ENCODE data around the gene GID8. TPM values are rescaled to one million over a fixed set of nuclear protein-coding genes. Genes with fewer than 3 reads are reported as not detected.
A peak's percentile ranks its signal among the peaks of the same experiment; 100 is the strongest.

Gene GID8
- total and polyA plus RNA-seq, 2 of the 13 experiments (the other 11 are each of a cell fraction or from before 2014, with no cell fraction given) = 39.6 to 59.8 TPM

DNA sequence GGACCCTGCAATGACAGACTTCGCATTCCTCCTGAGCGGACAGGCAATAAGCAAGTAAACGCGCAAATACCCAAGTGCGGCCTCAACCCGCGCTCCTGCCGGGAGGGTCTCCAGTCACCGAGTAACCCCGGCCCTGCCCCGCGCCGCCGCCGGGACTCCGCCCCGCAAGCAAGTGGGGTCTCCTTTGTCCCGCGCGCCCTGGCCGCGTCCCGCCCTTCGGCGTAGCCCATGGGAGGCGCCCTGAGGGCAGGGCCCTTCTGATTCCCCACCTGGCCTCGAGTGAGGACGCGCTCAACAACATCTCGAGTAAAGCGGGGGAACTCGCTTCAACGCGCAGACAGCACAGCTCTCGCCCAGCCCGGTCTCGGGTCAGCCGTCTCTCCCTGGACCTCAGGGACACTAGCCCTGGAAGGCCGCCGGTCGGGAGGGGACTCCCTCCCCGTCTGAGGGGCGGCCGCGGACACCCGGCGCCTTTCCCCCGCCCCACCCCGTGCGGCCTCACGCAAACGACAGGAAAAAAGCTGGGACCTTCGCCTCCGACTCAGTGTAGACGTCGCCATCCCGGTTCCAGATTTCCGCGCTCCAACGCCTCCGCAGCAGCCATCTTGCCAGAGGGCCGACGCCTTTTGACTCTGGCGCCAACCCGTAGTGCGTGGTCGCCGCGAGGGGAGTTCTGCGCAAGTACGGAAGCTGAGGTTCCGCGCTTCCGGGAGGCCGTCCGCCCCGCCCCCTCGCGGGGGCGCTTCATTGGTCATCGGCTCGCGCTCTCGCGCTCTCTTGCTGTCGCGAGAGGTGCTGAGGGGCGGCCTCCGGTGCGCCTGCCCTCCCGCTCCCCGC, 461 bp upstream of the GID8 start (continued):
- TF ChIP-seq, protein P1, sequence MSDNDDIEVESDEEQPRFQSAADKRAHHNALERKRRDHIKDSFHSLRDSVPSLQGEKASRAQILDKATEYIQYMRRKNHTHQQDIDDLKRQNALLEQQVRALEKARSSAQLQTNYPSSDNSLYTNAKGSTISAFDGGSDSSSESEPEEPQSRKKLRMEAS (IDR thresholded peaks at IDR 0.05) = peak; percentile 98
- TF ChIP-seq, protein P2, sequence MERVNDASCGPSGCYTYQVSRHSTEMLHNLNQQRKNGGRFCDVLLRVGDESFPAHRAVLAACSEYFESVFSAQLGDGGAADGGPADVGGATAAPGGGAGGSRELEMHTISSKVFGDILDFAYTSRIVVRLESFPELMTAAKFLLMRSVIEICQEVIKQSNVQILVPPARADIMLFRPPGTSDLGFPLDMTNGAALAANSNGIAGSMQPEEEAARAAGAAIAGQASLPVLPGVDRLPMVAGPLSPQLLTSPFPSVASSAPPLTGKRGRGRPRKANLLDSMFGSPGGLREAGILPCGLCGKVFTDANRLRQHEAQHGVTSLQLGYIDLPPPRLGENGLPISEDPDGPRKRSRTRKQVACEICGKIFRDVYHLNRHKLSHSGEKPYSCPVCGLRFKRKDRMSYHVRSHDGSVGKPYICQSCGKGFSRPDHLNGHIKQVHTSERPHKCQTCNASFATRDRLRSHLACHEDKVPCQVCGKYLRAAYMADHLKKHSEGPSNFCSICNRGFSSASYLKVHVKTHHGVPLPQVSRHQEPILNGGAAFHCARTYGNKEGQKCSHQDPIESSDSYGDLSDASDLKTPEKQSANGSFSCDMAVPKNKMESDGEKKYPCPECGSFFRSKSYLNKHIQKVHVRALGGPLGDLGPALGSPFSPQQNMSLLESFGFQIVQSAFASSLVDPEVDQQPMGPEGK (CRISPR knock-in tag; IDR thresholded peaks at IDR 0.05) = peak; percentile 55; the same call in 1 of the 2 replicates
- TF ChIP-seq MZF1 (CRISPR knock-in tag; IDR thresholded peaks at IDR 0.05; ENCODE audit: borderline replicate concordance) (peak; percentile 89; the same call in 1 of the 2 replicates), HOXA9 (CRISPR knock-in tag; IDR thresholded peaks at IDR 0.05; ENCODE audit: borderline replicate concordance) (no peak; the same call in 1 of the 2 replicates), ZNF713 (CRISPR knock-in tag; IDR thresholded peaks at IDR 0.05) (0 out of 2 replicates have a peak, but pooled peaks have one; percentile 35), PHF21A (CRISPR knock-in tag; IDR thresholded peaks at IDR 0.05) (peak; percentile 78; the same call in 1 of the 2 replicates), RARA (CRISPR knock-in tag; IDR thresholded peaks at IDR 0.05) (peak; percentile 62; the same call in 1 of the 2 replicates), ZNF180 (CRISPR knock-in tag; IDR thresholded peaks at IDR 0.05; ENCODE audit: borderline replicate concordance, low read depth) (peak; percentile 96; the same call in 1 of the 2 replicates), HNF4A (CRISPR knock-in tag; IDR thresholded peaks at IDR 0.05) (peak; percentile 26; the same call in 1 of the 2 replicates), ZNF670 (CRISPR knock-in tag; IDR thresholded peaks at IDR 0.05; ENCODE audit: borderline replicate concordance) (peak; percentile 93), ZNF724P (CRISPR knock-in tag; IDR thresholded peaks at IDR 0.05; ENCODE audit: borderline replicate concordance) (peak; percentile 93), ZBTB7A (CRISPR knock-in tag; IDR thresholded peaks at IDR 0.05) (peak; percentile 83), CBX2 (IDR thresholded peaks at IDR 0.05; ENCODE audit: low read depth, low read length) (no peak), CBX2 (CRISPR knock-in tag; IDR thresholded peaks at IDR 0.05; ENCODE audit: low read depth) (no peak; the same call in 1 of the 2 replicates), ZSCAN25 (CRISPR knock-in tag; IDR thresholded peaks at IDR 0.05) (peak; percentile 51; the same call in 1 of the 2 replicates), KMT2B (CRISPR knock-in tag; IDR thresholded peaks at IDR 0.05) (peak; percentile 95), NFIB (CRISPR knock-in tag; IDR thresholded peaks at IDR 0.05; ENCODE audit: borderline replicate concordance) (no peak), GLI4 (CRISPR knock-in tag; IDR thresholded peaks at IDR 0.05; ENCODE audit: borderline replicate concordance) (peak; percentile 42; the same call in 1 of the 2 replicates)
- TF ChIP-seq, protein P3, sequence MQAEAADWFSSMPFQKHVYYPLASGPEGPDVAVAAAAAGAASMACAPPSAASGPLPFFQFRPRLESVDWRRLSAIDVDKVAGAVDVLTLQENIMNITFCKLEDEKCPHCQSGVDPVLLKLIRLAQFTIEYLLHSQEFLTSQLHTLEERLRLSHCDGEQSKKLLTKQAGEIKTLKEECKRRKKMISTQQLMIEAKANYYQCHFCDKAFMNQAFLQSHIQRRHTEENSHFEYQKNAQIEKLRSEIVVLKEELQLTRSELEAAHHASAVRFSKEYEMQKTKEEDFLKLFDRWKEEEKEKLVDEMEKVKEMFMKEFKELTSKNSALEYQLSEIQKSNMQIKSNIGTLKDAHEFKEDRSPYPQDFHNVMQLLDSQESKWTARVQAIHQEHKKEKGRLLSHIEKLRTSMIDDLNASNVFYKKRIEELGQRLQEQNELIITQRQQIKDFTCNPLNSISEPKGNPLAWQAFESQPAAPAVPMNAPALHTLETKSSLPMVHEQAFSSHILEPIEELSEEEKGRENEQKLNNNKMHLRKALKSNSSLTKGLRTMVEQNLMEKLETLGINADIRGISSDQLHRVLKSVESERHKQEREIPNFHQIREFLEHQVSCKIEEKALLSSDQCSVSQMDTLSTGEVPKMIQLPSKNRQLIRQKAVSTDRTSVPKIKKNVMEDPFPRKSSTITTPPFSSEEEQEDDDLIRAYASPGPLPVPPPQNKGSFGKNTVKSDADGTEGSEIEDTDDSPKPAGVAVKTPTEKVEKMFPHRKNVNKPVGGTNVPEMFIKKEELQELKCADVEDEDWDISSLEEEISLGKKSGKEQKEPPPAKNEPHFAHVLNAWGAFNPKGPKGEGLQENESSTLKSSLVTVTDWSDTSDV (CRISPR knock-in tag; IDR thresholded peaks at IDR 0.05) = peak; percentile 99; the same call in 1 of the 2 replicates
- TF ChIP-seq, protein P4, sequence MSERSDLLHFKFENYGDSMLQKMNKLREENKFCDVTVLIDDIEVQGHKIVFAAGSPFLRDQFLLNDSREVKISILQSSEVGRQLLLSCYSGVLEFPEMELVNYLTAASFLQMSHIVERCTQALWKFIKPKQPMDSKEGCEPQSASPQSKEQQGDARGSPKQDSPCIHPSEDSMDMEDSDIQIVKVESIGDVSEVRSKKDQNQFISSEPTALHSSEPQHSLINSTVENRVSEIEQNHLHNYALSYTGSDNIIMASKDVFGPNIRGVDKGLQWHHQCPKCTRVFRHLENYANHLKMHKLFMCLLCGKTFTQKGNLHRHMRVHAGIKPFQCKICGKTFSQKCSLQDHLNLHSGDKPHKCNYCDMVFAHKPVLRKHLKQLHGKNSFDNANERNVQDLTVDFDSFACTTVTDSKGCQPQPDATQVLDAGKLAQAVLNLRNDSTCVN (CRISPR knock-in tag; IDR thresholded peaks at IDR 0.05; ENCODE audit: borderline replicate concordance) = peak; percentile 84; the same call in 1 of the 2 replicates
